Retinal pigment epithelial cell (primary cell): ENCODE results near the gene RMND5B.

Experiments
- DNase-seq: peaks from one replicate; pipeline ENCODE4 v3.0.0-alpha.2; 2010; ENCODE audit warnings: low read depth
- H3K4me3 ChIP-seq: 2 replicates; pipeline ENCODE4 v1.5.1; 2011; ENCODE audit warnings: mild to moderate bottlenecking, low read length, control low read depth, moderate library complexity
- TF ChIP-seq, protein P1 (sequence below): conservative IDR thresholded peaks from 2 replicates; pipeline ENCODE4 v1.5.1; 2011; ENCODE audit warnings: low read depth, low read length, control low read depth, inconsistent platforms

The RMND5B gene

GRCh38 chr5:178113841-178114324 lies 16.9 kb upstream of the RMND5B start:
- DNase-seq: no peak
- TF ChIP-seq, protein P1, sequence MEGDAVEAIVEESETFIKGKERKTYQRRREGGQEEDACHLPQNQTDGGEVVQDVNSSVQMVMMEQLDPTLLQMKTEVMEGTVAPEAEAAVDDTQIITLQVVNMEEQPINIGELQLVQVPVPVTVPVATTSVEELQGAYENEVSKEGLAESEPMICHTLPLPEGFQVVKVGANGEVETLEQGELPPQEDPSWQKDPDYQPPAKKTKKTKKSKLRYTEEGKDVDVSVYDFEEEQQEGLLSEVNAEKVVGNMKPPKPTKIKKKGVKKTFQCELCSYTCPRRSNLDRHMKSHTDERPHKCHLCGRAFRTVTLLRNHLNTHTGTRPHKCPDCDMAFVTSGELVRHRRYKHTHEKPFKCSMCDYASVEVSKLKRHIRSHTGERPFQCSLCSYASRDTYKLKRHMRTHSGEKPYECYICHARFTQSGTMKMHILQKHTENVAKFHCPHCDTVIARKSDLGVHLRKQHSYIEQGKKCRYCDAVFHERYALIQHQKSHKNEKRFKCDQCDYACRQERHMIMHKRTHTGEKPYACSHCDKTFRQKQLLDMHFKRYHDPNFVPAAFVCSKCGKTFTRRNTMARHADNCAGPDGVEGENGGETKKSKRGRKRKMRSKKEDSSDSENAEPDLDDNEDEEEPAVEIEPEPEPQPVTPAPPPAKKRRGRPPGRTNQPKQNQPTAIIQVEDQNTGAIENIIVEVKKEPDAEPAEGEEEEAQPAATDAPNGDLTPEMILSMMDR: no peak
- peak overlapping the region; percentile 32 for H3K4me3 ChIP-seq

DNA sequence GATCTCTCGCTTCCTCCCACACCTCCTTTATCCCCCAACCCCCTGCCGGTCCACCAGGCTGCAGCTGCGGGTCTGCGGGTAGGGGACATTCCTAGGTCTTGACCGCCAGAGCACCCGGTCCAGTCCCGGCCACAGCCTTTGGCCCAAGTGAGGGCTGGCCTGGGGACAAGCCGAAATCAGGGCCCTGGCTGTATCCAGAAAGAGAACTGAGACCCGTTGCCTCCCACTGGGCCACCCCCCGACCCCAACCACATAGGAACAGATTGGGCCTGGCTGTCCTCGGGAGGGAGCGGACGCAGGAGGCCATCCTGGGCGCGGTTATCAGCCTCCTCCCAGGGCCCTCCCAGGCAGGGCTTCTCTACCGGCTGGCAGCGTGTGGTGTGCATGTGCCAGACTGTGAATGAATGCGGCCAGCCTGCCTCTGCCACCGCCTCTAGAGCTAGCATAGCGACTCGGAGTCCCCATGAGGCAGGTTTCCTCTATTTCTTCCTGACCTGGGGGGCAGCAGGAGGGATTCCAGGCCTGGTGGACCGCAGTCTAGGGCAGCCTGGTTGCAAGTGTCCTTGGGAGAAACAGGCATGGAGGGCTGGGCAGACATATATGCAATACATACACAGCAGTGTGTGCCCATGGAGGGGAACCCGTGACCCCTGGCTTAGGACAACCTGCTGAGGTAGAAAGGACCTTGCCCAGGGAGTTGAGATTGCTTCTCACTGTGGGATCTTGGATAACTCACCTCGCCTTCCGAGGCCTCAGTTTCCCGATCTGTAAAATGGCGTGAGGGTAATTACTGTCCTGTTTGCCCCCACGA lies 16.3 kb upstream of the RMND5B start:
- no peak for DNase-seq
- TF ChIP-seq, protein P1: no peak
- H3K4me3 ChIP-seq: peak overlapping the region; percentile 9

GRCh38 chr5:178115136-178115813 lies 15.5 kb upstream of the RMND5B start:
- DNase-seq: no peak
- TF ChIP-seq, protein P1: no peak
- no peak overlapping the region for H3K4me3 ChIP-seq

- no peak overlapping the region for H3K4me3 ChIP-seq
- no peak for DNase-seq
- TF ChIP-seq, protein P1: no peak
Observed at GRCh38 chr5:178115814-178116142, 15.0 kb upstream of the RMND5B start.

- TF ChIP-seq, protein P1: no peak
- DNase-seq: no peak
- H3K4me3 ChIP-seq: no peak overlapping the region
Observed at GRCh38 chr5:178116143-178116885, 14.5 kb upstream of the RMND5B start.

DNA sequence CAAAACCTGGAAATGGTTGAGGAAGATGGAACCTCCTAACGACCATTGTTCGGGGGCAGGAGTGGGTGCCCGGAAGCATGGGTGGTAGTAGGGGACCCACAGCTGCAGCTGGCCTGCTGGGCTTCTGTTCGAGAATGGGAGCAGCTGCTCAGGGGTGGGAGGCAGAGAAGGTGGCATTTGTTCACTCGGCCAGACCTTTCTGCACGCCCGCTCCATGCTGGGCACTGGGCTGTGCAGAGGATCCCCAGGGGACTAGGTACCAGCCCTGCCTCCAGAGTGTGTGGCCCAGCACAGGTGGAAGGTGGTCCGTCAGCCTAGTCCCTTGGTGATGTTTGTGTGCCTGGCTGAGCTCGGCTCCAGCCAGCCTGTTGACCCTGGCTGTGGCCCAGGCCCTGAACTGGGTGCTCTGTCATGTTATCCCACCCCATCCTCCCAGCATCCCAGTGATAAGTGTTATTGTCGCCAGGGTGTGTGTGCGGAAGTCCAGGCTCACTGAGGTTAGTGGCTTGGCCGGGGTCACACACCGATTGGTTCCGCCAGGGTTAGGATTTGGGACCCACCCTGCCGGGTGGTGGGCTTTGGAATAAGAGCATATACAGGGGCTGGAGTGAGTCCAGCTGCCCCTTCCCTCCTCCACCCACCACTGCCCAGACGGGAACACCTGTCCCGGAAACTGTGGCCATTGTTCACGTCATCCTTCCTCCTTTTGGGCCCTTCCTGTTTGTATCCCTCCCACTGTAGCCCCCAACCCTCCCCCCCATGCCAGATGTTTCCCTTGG lies 12.7 kb upstream of the RMND5B start:
- H3K4me3 ChIP-seq: no peak overlapping the region
- DNase-seq: no peak
- TF ChIP-seq, protein P1: no peak
